G401 (cell line): Measurements from ENCODE around the gene LCE7A. TPM values are rescaled to one million over a fixed set of nuclear protein-coding genes. Genes with fewer than 3 reads are reported as not detected.

Experiments used
- DNase-seq: peaks from one replicate; pipeline ENCODE4 v3.0.0-alpha.2; 2015; ENCODE audit warnings: low spot score
- in situ Hi-C: cut with HindIII; loops from 2 replicates; pipeline ENCODE4 v1.10.0; 2016; ENCODE audit warnings: low sequenced_read_pairs, mixed read lengths
- total RNA-seq: library from RNA; depleted of rRNA; stranded (reverse); fragments of >200 nt; shearing (Covaris generic); gene quantifications from 2 replicates; pipeline ENCODE4 v1.2.3, GENCODE V29; 2014; rRNA removed

Gene LCE7A
- total RNA-seq, result not detected in 2 replicates

- in situ Hi-C loops, result no loop called here
- DNase-seq, result no peak
Measured at GRCh38 chr1:152859696-152860095, at the start of gene LCE7A. Gene LCE7A, plus strand, starts transcription at chr1:152859996. Its CDS starts 702 bp downstream, at chr1:152860698.

GRCh38 chr1:152811050-152811449 is 48.7 kb upstream of the LCE7A start:
- no peak for DNase-seq
- in situ Hi-C loops, result no loop called here

- in situ Hi-C loops, result no loop called here
Measured at GRCh38 chr1:152811671-152812070, 48.1 kb upstream of the LCE7A start, which contains the start of gene LCE1B. Gene LCE1B, plus strand, starts transcription at chr1:152811971. Its CDS starts 476 bp downstream, at chr1:152812447.

GRCh38 chr1:152817309-152817708 is 42.5 kb upstream of the LCE7A start:
- in situ Hi-C loops, result no loop called here
- DNase-seq, result no peak

More at GRCh38 chr1:152811671-152812070, 48.1 kb upstream of the LCE7A start, which contains the start of gene LCE1B:
- DNase-seq, result no peak

- no peak for DNase-seq
- in situ Hi-C loops, result no loop called here
Measured at GRCh38 chr1:152823294-152823693, 36.5 kb upstream of the LCE7A start.

GRCh38 chr1:152824964-152825363 is 34.8 kb upstream of the LCE7A start:
- in situ Hi-C loops, result no loop called here
- DNase-seq, result no peak

GRCh38 chr1:152827173-152827572 is 32.6 kb upstream of the LCE7A start, which contains the start of gene LCE1A:
Gene LCE1A, plus strand, starts transcription at chr1:152827473. Its CDS starts 0 bp downstream, at chr1:152827473.
- in situ Hi-C loops, result no loop called here
- DNase-seq, result no peak

GRCh38 chr1:152836870-152837269 is 22.9 kb upstream of the LCE7A start:
- in situ Hi-C loops, result no loop called here
- DNase-seq, result no peak

- DNase-seq, result no peak
- in situ Hi-C loops, result no loop called here
Measured at GRCh38 chr1:152842556-152842955, 17.2 kb upstream of the LCE7A start, which contains the start of gene LCE6A. Gene LCE6A, plus strand, starts transcription at chr1:152842856. Its CDS starts 665 bp downstream, at chr1:152843521.

GRCh38 chr1:152855661-152856060 is 4.1 kb upstream of the LCE7A start:
- no peak for DNase-seq
- in situ Hi-C loops, result no loop called here

- in situ Hi-C loops, result no loop called here
- DNase-seq, result no peak
Measured at GRCh38 chr1:152858062-152858461, 1.7 kb upstream of the LCE7A start.

GRCh38 chr1:152860129-152860528 is 333 bp downstream of the LCE7A start:
- no peak for DNase-seq
- in situ Hi-C loops, result no loop called here

GRCh38 chr1:152861374-152861773 is 1.6 kb downstream of the LCE7A start:
- DNase-seq, result no peak
- in situ Hi-C loops, result no loop called here

GRCh38 chr1:152864443-152864842 is 4.6 kb downstream of the LCE7A start:
- in situ Hi-C loops, result no loop called here
- DNase-seq, result no peak

GRCh38 chr1:152866321-152866720 is 6.5 kb downstream of the LCE7A start:
- DNase-seq, result no peak
- in situ Hi-C loops, result no loop called here

GRCh38 chr1:152869808-152870419 is 10.1 kb downstream of the LCE7A start:
- in situ Hi-C loops, result no loop called here

GRCh38 chr1:152870831-152871730 is 11.3 kb downstream of the LCE7A start:
- DNase-seq, result peak; percentile 2
- in situ Hi-C loops, result no loop called here

More at GRCh38 chr1:152869808-152870419, 10.1 kb downstream of the LCE7A start:
- DNase-seq, result peak; percentile 37

GRCh38 chr1:152871731-152872126 is 11.9 kb downstream of the LCE7A start:
- no peak for DNase-seq
- in situ Hi-C loops, result no loop called here

GRCh38 chr1:152873495-152873894 is 13.7 kb downstream of the LCE7A start:
- no peak for DNase-seq
- in situ Hi-C loops, result no loop called here

- in situ Hi-C loops, result no loop called here
- no peak for DNase-seq
Measured at GRCh38 chr1:152876827-152877226, 17.0 kb downstream of the LCE7A start.
